NAMALWA (cell line): ENCODE results near the gene CAMK1D.
"Not testable (repeated sequence)": the region's sequence is repeated elsewhere in the genome, so short reads cannot be mapped to it uniquely, and the experiment has no call there.

Experiments used
- DNase-seq: peaks from one replicate; pipeline ENCODE4 v3.0.0-alpha.2; 2015; ENCODE audit warnings: low spot score

Gene CAMK1D

GRCh38 chr10:12726971-12727831 lies 377.9 kb downstream of the CAMK1D start:
- DNase-seq, result no peak

DNA sequence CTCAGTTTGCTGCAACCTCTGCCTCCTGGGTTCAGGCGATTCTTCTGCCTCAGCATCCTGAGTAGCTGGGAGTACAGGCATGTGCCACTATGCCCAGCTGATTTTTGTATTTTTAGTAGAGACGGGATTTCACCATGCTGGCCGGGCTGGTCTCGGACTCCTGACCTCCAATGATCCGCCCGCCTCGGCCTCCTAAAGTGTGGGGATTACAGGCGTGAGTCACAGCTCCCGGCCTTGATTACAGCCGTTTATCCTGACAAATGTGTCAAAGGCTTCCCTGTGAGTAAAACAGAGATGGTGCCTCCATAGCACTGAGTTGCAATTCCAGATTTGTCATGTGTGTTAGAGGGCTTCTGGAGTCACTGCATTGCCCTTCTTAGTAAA lies 378.5 kb downstream of the CAMK1D start:
- no peak for DNase-seq

- DNase-seq, result no peak
Measured at GRCh38 chr10:12728494-12728893, 379.1 kb downstream of the CAMK1D start.

GRCh38 chr10:12729885-12730284 lies 380.5 kb downstream of the CAMK1D start:
- peak; percentile 15 for DNase-seq

GRCh38 chr10:12730809-12731519 lies 381.6 kb downstream of the CAMK1D start:
- no peak for DNase-seq

- DNase-seq, result no peak
Measured at GRCh38 chr10:12733271-12733670, 383.9 kb downstream of the CAMK1D start.

GRCh38 chr10:12735843-12736462 lies 386.6 kb downstream of the CAMK1D start:
- no peak for DNase-seq

DNA sequence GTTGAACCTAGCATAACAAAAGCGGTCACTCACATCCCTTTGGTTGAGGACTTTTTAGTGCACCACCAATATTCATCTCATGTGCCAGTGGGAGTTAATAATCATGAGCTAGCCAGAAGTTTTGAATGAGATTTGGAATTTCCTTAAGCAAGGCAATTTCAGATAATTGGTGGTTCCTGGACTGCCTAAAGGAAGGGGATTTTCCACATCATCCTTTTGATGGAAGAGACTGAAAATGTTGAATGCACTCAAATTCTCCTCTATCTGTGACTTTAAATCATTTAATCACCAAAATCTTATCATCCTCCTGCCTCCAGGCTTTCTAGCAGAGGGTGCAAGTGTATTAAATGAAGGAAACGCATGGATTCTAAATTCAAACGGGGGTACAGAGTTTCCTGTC lies 391.5 kb downstream of the CAMK1D start:
- DNase-seq, result no peak

DNA sequence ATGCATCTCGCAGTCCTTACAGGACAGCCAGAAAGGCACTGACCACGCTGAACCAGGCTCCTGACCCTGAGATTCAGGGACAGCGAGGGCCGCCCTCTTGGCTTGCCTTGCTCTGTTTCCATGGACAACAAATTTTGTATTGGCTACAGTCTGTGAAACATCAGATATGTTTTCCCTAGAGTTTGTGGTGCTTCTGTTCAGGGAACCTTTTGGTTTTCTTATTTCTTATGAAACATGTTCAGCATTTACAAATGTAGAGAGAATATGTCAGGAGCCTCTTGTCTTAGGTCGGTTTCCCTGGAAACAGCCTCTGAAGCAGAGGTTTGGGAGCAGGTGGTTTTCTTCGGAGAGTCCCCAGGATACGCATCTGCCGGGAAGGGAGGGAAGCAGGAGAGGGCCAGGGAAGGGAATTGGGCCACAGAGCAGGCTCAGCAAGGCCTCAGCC lies 392.0 kb downstream of the CAMK1D start:
- DNase-seq, result no peak

DNA sequence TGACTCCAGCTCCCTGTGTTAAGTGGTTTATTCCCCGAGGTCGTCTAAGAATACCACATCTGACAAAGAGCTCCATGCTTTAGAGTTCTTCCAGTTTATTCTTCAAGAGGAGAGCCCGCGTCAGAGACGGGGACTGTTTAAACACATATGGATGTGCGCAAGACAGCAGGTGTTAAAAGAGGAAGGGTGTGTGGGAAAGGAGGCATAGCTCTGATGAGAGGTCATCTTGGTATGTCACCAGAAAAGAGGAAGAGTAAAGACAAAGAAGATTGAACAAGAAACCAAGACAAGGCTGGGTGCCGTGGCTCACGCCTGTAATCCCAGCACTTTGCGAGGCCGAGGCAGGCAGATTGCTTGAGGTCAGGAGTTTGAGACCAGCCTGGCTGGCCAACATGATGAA lies 393.4 kb downstream of the CAMK1D start:
- DNase-seq, result peak; percentile 9

DNA sequence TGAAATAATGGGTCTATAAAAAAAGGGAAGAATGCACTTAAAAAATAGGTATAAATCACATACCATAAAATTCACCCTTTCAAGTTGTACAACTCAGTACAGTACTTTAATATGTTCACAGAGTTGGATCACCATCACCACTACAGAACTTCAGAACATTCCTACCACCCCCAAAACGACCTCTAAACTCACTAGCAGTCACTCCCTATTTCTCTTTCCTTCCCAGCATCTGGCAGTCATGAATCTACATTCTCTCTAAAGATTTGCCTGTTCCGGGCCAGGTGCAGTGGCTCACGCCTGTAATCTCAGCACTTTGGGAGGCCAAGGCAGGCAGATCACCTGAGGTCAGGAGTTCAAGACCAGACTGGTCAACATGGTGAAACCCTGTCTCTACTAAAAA lies 394.1 kb downstream of the CAMK1D start:
- DNase-seq, result not testable (repeated sequence)

- no peak for DNase-seq
Measured at GRCh38 chr10:12743941-12744340, 394.6 kb downstream of the CAMK1D start.

- no peak for DNase-seq
Measured at GRCh38 chr10:12748186-12748585, 398.8 kb downstream of the CAMK1D start.

DNA sequence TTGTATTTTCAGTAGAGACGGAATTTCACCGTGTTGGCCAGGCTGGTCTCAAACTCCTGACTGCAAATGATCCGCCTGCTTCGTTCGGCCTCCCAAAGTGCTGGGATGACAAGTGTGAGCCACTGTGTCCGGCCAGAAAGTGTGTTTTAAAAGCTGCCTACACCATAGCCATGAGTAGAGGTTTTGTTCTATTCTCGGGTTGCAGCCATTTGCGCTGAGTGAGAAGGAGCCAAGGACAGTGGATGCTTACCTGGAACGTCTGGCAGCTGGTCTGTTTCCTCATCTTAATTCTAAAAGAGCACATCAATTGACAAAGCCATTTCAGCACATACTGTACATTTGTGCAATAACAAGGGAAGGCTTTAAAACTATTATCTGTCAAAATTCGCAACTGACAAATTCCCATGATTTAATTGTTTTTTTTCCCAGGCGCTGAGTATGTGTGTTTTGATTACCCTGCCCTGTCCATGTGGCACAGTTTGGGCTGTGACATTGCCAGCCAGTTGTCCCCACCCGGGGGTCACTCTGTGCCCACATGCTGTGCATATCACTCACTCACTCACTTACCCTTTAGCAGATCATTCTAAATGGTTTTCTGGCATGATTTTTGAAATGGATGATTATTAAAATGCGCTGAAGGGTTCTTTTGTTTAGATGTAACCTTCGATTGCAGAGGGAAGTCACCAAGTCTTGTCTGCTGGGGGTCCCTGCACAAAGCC lies 400.6 kb downstream of the CAMK1D start:
- no peak for DNase-seq

DNA sequence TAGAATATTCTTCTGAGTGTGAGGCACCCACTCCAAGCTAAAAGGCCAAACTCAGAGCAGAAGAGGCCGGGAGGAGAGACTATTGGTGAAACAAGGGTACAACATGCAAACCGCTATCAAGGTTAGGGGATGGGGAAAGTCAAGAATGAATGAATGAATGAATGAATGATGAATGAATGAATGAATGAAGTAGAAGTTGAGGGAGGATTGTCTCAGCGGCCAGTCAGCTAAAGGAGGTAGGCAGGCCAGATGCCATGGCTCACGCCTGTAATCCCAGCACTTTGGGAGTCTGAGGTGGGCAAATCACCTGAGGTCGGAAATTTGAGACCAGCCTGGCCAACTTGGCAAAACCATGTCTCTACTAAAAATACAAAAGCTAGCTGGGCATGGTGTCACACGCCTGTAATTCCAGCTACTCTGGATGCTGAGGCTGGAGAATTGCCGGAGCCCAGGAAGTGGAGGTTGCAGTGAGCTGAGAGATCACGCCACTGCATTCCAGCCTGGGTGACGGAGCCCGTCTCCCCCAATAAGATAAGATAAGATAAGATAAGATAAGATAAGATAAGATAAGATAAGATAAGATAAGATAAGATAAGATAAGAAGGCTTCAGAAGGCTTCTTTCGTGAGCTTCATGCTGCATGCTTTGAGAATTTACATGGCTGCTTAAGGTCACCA lies 401.3 kb downstream of the CAMK1D start:
- no peak for DNase-seq

GRCh38 chr10:12755075-12755474 lies 405.7 kb downstream of the CAMK1D start:
- no peak for DNase-seq

DNA sequence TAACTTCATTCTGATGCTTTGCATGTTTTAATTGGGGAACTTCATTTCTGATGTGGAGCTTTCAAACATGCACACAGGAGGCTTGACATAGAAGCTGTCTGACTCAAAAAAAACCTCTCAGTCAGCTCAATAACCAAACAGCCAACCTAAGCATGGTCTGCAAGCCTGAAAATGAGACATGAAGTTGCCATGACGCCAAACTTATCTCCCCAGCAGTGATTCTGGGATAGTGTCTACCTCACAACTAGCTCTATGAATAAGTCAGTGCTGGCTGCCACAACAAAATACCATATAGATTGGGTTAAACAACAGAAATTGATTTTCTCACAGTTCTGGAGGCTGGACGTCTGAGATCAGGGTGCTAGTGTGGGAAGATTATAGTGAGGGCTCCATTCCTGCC lies 408.0 kb downstream of the CAMK1D start:
- DNase-seq, result no peak

GRCh38 chr10:12758271-12758670 lies 408.9 kb downstream of the CAMK1D start:
- no peak for DNase-seq

DNA sequence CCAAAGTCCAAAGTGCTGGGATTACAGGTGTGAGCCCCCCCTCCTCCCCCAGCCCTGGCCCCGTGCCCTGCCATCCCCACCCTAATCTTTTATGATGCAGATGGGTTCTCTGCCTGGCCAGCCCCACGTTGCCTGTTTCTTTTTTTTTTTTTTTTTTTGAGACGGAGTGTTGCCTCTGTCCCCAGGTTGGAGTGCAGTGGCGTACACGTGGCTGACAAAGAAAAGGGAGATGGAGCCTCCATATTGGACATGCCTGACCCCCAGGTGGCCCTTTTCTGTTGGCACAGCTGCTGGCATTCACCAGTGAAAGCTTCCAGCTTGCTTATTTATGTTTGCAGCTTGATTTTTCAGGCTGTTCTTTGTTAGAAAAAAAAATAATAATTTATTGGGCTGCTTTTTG lies 416.9 kb downstream of the CAMK1D start:
- DNase-seq, result no peak

DNA sequence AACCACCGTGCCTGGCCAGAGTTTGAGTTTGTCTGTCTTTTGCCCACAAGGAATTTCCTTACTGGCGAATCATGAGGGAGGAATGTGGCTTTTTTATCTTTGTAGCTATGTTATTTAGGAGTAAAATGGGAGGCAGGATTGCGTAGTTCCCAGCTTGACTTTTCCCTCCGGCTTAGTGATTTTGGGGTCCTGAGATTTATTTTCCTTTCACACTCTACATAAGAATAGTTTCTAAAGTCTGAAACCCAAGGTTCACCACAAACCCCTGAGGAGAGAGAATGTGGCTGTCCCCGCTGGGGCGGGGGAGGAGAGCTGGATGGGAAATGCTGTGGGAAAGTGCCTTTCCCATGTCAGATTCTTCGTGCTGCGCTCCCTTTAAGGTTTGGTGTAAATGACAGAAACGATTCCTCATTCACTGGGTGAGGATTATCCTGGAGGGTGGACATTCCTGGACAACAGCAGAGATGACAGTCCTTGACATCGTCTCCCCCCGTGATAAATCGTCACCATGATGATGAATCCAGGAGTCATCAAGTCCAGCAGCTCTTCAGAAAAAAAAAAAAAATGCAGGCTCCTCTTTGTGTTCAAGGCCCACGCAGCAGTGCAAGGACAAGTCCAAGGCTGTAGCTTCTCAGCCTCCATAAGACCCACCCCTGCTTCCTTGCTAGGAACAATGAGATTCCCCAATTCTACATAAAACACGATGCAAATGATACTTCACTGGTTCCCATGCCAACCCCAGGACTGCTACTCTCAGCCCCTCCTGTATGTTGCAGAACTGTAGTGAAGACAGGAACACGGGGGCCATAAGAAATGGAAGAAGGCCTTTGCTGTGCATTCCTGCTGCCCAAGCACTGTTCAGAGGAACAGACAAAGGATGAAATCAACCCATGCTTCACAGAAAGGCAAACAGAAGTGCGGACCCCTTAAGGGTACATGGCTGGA lies 419.1 kb downstream of the CAMK1D start:
- DNase-seq, result no peak
